ENCODE measurements around the gene XXYLT1. TPM values are rescaled to one million over a fixed set of nuclear protein-coding genes. Genes with fewer than 3 reads are reported as not detected.
"Not testable (repeated sequence)": the region's sequence is repeated elsewhere in the genome, so short reads cannot be mapped to it uniquely, and the experiment has no call there.

Gene XXYLT1, protein sequence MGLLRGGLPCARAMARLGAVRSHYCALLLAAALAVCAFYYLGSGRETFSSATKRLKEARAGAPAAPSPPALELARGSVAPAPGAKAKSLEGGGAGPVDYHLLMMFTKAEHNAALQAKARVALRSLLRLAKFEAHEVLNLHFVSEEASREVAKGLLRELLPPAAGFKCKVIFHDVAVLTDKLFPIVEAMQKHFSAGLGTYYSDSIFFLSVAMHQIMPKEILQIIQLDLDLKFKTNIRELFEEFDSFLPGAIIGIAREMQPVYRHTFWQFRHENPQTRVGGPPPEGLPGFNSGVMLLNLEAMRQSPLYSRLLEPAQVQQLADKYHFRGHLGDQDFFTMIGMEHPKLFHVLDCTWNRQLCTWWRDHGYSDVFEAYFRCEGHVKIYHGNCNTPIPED
- total RNA-seq, result 13.9 and 18.4 TPM in 2 replicates

GRCh38 chr3:195270817-195271409 lies at the start of gene XXYLT1:
Gene XXYLT1, minus strand, starts transcription at chr3:195271159. Its CDS starts 101 bp downstream, at chr3:195271058.
- DNase-seq (ENCODE audit: low read depth), result peak; percentile 58

DNA sequence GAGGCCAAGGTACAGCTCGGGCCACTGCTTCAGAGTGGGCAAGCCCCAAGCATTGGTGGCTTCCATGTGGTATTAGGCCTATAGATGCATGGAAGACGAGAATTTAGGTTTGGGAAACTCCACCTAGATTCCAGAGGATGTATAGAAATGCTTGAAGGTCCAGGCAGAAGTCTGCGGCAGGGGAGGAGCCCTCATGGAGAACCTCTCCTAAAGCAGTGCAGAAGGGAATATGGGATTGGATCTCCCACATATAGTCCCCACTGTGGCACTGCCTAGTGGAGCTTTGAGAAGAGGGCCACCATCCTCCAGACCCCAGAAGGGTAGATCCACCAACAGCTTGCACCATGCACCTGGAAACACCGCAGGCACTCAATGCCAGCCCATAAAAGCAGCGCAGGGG lies 48.1 kb upstream of the XXYLT1 start:
- no peak for DNase-seq (ENCODE audit: low read depth)

DNA sequence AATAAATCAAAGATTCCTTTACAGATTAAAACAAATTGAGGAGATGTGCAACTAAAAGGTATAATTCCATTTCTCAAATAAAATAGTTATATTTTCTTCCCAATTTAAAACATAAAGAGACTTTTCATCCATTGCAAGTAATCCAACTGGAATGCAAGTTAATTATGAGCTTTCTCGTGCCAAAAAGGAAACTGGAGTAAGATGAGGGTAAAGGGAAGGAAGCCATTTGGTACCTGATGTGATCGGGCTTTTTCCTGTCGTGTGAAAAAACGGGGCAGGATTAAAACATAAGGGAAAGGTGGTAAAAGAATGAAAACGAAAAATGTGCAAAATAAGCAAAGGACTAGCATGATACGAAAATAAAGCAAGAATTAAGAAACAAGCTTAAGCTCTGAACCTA lies 41.8 kb upstream of the XXYLT1 start:
- DNase-seq (ENCODE audit: low read depth), result no peak

DNA sequence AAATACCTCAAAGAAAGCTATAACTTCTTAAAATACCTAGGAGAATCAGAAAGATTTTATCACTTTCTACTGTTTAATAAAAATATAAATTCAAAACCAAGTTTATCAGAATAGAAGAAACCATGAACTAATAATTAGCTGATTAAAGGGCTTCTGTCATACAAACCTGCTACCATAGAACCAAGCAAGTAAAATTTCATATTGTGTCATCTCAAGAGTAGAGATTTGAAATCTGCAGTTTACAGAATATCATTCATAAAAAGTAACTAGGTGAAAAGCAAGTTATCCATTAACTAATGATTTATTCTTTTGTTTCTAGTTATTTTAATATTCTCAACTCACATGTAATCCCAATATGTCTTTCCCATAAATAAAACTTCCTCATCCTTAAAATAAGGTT lies 36.8 kb upstream of the XXYLT1 start:
- peak; percentile 4 for DNase-seq (ENCODE audit: low read depth)

GRCh38 chr3:195306369-195306768 lies 35.4 kb upstream of the XXYLT1 start:
- DNase-seq (ENCODE audit: low read depth), result no peak

- peak; percentile 12 for DNase-seq (ENCODE audit: low read depth)
Measured at GRCh38 chr3:195302431-195302830, 31.5 kb upstream of the XXYLT1 start.

DNA sequence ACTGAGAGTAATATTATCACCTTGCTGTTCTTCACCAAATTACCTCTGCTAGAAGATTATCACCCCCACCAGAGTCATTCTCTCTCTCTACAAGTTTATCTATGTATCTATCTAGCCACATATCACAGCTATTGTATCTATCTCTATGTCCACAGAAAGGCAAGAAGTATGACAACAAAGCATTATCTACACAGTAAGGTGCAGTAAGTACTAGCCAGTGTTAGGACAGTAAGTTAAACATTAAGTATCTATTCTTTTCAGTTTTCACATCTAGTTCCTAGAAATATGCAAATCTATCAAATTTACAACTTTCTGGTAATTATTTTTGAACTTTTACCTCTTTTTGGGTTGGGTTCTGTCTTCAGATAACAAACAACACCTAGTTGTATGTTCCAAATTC lies 26.5 kb upstream of the XXYLT1 start:
- no peak for DNase-seq (ENCODE audit: low read depth)

- no peak for DNase-seq (ENCODE audit: low read depth)
Measured at GRCh38 chr3:195296662-195297061, 25.7 kb upstream of the XXYLT1 start.

DNA sequence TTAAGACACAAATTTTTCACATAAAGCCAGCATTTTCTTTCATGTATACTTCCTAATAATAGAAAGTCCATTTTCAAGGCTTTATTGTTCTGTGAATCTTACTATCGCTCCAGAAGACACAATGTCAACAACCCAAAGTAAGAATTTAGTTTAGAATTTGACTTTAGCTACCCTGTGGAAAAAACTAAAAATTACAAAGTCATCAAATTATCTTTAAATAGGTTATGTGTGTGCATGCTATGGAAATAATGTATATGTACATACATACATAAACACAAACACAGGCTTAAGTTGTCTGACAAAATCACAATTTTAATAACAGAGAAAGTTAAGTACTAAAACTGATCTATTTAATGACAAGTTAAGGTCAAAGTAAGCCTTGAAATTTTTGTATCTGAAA lies 20.2 kb upstream of the XXYLT1 start:
- DNase-seq (ENCODE audit: low read depth), result no peak

- not testable (repeated sequence) for DNase-seq (ENCODE audit: low read depth)
Measured at GRCh38 chr3:195290643-195291042, 19.7 kb upstream of the XXYLT1 start.

GRCh38 chr3:195286115-195286872 lies 15.3 kb upstream of the XXYLT1 start:
- no peak for DNase-seq (ENCODE audit: low read depth)

DNA sequence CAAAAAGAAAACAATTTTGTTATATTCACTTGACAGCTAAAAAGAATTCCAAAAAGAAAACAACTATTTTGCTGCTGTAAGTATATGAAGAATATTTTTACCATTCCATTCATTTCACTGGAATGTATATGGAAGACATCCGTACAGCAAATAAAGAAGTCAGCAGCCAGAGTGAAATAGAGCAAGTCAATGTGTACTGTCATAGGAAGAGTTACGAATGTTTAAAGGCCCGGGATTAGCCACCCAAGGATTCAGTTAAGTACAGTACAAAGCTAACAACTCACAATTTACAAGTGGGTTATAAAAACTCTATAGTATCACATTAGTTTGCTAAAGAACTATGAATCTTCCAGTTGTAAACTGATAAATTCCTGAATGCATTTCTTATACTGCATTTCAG lies 14.4 kb upstream of the XXYLT1 start:
- DNase-seq (ENCODE audit: low read depth), result no peak

DNA sequence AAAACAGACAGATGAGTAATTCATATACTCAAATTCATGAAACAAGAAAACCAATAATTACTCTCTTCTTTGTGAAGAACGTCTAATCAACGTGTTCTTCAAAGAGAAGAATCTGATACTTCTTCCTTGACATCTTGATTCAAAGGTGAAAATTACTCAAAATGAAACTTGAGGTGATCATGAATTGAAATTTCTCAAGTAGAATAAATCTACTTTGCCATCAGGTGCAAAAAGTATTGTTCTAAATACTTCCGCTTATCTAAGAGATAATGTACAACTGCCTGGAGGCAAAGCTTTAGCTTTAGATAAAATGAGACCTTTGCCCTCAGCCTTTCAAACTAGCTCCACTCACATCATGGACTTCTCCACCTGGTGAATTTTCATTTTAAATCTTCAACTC lies 13.9 kb upstream of the XXYLT1 start:
- no peak for DNase-seq (ENCODE audit: low read depth)

- DNase-seq (ENCODE audit: low read depth), result no peak
Measured at GRCh38 chr3:195282961-195283360, 12.0 kb upstream of the XXYLT1 start.

GRCh38 chr3:195274259-195274966 lies 3.5 kb upstream of the XXYLT1 start:
- DNase-seq (ENCODE audit: low read depth), result no peak

- peak; percentile 54 for DNase-seq (ENCODE audit: low read depth)
Measured at GRCh38 chr3:195271410-195272243, 668 bp upstream of the XXYLT1 start.

- peak; percentile 11 for DNase-seq (ENCODE audit: low read depth)
Measured at GRCh38 chr3:195270079-195270816, 711 bp downstream of the XXYLT1 start.

DNA sequence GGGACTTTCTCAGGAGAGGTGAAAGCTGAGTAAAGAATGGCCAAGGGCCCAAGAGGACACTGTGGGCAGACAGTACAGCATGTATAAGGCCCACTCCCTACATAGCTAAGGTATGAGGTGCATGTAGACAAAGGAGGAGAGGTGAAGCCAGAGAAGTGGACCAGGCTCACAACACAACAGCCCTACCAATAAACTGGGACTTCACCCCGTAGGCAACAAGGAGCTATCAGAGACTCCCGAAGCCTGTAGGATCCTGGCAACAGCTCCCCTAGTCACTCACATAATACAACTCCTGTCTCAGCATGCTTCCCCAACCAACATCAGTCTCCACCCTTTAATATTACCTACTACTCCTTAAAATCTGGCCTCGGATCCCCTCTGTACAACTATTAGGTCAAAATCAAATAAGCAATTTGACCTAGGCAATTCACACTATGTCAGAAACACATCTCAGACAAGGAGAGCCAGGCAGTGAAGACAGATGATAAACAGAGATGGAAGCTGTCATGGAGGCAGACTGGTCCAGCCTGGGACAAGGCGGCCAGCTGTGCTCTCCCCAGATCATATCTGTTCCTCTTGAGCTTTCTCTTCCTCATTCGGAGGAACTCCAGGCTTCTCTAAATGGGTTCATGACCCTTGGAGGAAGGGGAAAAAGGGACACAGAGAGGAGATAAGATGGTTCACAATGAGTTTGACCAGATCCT lies 1.4 kb downstream of the XXYLT1 start:
- DNase-seq (ENCODE audit: low read depth), result no peak

GRCh38 chr3:195268576-195269309 lies 2.2 kb downstream of the XXYLT1 start:
- DNase-seq (ENCODE audit: low read depth), result no peak

Measured in renal cortical epithelial cell (primary cell).